Endometrium (tissue), 2 donors: ENCODE measurements around the gene FHIT.

Source experiments
- FAIRE-seq: peaks from 2 replicates; lab custom pipeline; 2012; peaks lifted over from hg19 to GRCh38; lab: Jason Lieb, UNC
- donor health status: control.
- donor health status: control.

The FHIT gene

GRCh38 chr3:60463685-60464084 lies 787.6 kb downstream of the FHIT start:
- no peak for FAIRE-seq

GRCh38 chr3:60461267-60461666 lies 790.0 kb downstream of the FHIT start:
- no peak for FAIRE-seq

GRCh38 chr3:60456180-60456579 lies 795.1 kb downstream of the FHIT start:
- FAIRE-seq: no peak

DNA sequence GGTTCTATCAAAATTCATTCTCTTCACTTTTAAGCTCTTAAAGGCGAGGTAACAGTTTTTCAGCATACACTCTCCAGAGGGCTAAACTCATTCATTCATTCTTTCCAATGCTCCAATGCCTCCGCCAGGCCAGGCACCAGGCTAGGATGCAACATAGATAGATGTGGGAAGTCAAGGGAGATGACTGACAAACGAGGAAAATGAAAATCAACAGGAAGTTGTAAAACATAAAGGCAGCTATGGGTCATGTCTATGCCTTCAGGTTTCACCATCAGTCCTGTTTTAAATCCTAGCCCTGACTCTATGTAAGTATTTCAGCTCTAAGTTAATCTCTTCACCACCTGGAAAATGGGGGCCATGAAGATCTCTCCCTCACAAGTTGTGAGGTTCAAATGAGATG lies 797.9 kb downstream of the FHIT start:
- no peak for FAIRE-seq

GRCh38 chr3:60448696-60449095 lies 802.6 kb downstream of the FHIT start:
- no peak for FAIRE-seq

- FAIRE-seq: no peak
Measured at GRCh38 chr3:60445446-60445845, 805.8 kb downstream of the FHIT start.

GRCh38 chr3:60444898-60445437 lies 806.3 kb downstream of the FHIT start:
- FAIRE-seq: no peak

DNA sequence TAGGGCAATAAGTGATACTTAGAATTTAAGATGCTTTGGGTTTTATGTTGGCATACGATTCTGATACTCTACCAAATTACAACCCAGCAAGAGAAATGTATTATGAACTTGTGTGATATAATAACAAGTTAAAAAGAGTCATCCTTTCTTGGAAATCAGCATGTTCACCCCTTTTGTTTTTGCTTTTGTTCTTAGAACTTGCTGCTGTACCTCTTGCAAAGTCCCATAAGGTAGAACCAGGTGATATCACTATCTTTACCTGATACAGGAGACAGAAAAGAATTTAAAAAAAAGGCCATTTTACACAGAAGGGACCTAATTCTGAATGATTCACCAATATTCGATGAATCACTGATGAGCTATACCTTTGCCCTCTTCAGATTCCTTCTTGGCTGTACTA lies 810.4 kb downstream of the FHIT start:
- no peak for FAIRE-seq

GRCh38 chr3:60435941-60436650 lies 815.2 kb downstream of the FHIT start:
- no peak for FAIRE-seq

- peak; percentile 95 for FAIRE-seq
Measured at GRCh38 chr3:60434950-60435349, 816.3 kb downstream of the FHIT start.

DNA sequence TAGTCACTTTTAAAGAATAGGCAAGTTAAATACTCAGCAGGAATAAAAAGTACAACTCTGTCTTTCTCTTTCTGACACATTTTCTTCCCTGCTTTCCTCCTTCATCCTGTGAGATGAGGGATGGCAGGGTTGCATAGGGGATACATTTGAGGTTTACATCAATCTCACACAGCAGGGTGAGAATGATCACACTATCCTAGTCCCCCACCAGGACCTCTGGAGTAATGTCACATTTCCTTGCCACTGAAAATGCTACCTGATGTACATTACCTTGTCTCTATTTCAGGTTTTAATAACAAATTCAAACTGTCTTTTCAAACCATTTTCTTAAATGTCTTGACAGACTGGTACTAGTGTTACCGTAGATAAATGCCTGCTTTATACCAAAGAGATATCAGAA lies 816.9 kb downstream of the FHIT start:
- FAIRE-seq: no peak

GRCh38 chr3:60431599-60431958 lies 819.7 kb downstream of the FHIT start:
- FAIRE-seq: no peak

DNA sequence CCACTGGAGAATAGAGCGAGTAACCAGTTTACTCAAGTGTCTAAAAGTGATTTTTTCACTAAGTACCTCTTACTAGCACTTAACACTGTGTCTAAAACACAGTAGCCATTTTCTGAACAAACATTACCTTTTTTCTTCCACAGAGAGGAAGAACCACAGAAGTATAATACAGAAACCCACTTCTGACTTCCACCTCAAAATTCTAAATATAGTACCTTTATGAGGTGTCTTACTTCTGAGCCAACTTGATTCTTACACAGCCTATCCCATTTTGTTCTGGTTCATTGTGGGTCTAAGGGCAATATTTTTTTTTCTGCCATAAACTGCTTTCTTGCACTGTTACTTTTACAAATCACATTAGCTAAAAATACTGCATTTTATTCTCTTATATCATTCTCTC lies 821.0 kb downstream of the FHIT start:
- no peak for FAIRE-seq

DNA sequence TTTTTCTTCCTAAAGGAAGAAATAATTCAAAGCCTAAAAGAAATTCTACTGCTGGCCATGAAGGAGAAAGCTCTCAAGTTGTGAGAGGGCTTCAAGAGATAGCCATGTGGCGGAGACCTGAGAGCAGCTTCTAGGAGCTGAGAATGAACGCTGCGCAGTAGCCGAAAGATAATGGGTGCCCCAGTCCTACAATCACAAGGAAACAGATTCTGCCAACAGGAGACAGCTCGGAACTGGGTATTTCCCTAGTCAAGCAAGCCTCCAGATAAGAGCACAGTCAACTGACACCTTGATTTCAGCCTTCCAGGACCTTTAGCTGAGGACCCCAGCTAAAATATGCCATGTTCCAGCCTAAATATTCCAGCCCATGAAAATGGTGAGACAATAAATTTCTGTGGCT lies 824.1 kb downstream of the FHIT start:
- no peak for FAIRE-seq

DNA sequence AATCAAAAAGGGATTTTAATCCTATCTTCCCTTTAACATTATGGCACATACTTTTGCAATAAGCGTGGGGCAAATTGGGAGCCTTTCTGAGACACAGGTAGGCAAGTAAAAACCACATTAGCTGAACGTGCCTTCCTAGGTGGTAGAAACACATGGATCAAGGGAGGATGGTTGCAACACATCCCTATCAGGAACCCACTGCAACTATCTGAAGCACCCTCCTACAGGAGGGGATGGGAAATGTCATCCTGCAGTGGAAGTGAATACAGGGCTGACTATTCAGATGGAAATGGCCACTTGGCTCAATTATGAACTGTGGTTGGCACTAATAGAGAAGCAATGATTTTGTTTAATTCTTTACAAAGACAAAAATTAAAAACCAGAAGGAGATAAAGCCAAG lies 826.3 kb downstream of the FHIT start:
- FAIRE-seq: no peak

DNA sequence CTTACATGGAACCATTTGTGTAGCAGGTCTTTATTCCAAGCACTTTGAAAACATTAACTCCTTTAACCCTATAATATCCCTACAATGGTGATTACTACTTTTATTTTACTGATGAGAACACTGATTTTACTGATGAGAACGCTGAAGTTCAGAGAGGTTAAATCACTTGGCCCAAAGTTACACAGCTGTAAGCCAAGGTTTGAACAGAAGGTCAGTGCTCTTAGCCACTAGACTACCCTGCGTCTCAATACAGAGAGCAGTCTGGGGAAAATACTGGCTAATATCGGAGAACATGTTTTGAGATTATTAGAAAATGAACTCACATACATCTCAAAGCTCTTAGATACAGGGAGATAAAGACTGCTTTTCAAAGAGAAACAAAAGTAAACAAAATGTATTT lies 827.2 kb downstream of the FHIT start:
- FAIRE-seq: no peak

GRCh38 chr3:60423556-60423955 lies 827.7 kb downstream of the FHIT start:
- no peak for FAIRE-seq

DNA sequence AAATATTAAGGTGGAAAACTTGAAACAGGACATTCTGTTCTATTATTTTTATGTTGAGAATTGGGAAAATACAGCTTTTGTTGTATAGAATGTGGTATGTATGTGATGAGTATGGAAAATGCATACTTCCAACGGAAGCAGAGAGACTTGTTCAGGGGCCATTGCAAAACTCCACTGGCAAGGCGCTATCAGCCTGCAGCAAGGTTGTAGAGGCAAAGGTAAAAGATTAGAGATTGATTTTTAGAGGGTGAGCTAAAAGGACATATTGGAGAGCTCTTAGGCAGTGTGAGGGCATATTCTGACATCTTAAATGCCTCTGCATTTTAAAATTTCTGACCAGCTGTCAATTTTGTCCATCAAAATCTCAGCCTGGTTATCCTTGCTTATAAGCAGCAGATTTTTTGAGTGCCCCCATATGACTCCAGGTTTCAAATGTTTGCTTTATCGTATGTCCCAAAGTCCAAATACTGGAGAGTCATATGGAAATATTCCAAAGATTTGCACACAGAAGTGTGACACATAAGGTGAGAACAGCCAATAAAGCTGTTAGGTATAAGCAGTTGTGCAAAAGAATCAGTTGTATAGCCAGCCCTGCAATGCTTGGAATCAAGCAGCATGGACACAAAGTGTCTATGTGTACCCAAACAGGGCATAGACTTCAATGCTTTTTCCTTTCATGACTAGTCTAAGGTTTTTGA lies 829.4 kb downstream of the FHIT start:
- no peak for FAIRE-seq

GRCh38 chr3:60417576-60417975 lies 833.7 kb downstream of the FHIT start:
- no peak for FAIRE-seq

DNA sequence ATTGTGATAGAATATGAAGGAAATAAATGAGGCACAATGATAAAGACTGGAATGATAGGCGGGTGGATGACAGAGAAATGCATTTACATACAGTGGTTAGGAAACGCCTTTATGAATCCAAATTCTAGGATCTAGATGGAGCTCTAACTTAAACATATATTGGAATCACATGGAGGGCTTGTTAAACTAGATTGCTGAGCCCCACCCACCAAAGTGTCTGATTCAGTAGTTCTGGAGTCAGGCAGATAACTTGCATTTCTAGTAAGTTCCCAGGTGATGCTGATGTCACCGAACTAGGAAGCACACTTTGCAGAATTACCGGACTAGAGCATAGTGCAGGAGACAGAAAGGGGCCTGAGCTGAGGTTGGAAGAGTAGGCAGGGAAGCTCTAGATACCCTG lies 837.2 kb downstream of the FHIT start:
- FAIRE-seq: no peak

DNA sequence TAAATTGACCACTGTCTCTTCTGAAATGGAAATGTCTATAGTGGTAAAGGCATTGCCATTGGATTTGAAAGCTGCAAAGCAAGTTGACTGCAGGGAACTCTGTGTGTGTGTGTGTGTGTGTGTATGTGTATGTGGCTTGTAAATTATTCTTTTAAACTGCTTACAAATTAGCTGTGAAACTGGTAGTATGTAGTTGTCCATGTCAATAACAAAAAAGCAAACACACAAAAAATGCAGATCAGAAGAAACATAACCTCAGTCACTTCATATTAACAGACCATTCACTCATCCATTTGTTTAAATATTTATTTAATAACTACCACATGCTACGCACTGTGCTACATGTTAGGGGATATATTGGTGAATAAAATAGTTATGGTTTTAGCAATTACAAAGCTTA lies 837.7 kb downstream of the FHIT start:
- FAIRE-seq: no peak

GRCh38 chr3:60403866-60404265 lies 847.4 kb downstream of the FHIT start:
- FAIRE-seq: no peak

DNA sequence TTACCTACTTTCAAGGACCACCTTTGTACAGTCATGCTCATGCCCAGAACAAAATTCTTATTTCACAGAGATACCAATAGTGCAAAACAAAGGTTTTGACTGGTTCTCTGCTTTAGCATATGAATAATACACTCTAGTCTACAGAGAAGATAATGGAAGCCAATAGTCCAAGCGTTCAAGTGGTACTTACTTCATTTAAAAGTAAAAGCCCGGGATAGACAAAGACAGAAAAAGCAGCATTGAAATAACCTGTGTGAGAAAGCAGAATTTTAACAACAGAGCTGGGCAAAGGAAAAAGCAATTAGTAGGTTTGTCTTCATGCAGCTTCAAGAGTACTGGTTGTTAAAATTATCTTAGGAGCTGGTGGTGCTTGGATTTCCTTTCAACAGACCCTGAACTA lies 848.3 kb downstream of the FHIT start:
- no peak for FAIRE-seq
